Endodermal cell (in vitro differentiated cells): Measurements from ENCODE around the gene STAT1. TPM values are rescaled to one million over a fixed set of nuclear protein-coding genes. Genes with fewer than 3 reads are reported as not detected.

Experiments
- DNase-seq: peaks from one replicate; pipeline ENCODE4 v3.0.0-alpha.2; 2017
- H3K27ac ChIP-seq: 2 replicates; pipeline ENCODE4 v1.5.1; 2013; ENCODE audit warnings: mild to moderate bottlenecking, low read depth, low read length, moderate library complexity
- H3K27me3 ChIP-seq: 2 replicates; pipeline ENCODE4 v1.6.1; 2013; ENCODE audit warnings: mild to moderate bottlenecking, low read length, moderate library complexity; ENCODE audit not compliant: insufficient read depth, control insufficient read depth, poor library complexity, severe bottlenecking
- H3K36me3 ChIP-seq: 2 replicates; pipeline ENCODE4 v1.7.0; 2013; ENCODE audit warnings: mild to moderate bottlenecking, low read length, moderate library complexity; ENCODE audit not compliant: control insufficient read depth, insufficient read depth
- H3K4me1 ChIP-seq: one replicate; pipeline ENCODE4 v1.7.0; 2013; ENCODE audit warnings: low read length; ENCODE audit not compliant: control insufficient read depth, insufficient read depth
- H3K4me3 ChIP-seq: 2 replicates; pipeline ENCODE4 v1.5.1; 2013; ENCODE audit warnings: mild to moderate bottlenecking, low read length, moderate library complexity
- H3K9ac ChIP-seq: 2 replicates; pipeline ENCODE4 v1.6.1; 2013; ENCODE audit warnings: mild to moderate bottlenecking, low read length, moderate library complexity; ENCODE audit not compliant: poor library complexity, severe bottlenecking; ENCODE audit errors: extremely low read depth
- H3K9me3 ChIP-seq: 2 replicates; pipeline ENCODE4 v1.6.1; 2013; ENCODE audit warnings: mild to moderate bottlenecking, low read length, moderate library complexity; ENCODE audit not compliant: control insufficient read depth
- H3K27ac Mint-ChIP-seq: 2 replicates; pipeline ENCODE4 v1.8.0; 2020; ENCODE audit warnings: mixed read lengths
- H3K27me3 Mint-ChIP-seq: 2 replicates; pipeline ENCODE4 v1.8.0; 2021; ENCODE audit warnings: mild to moderate bottlenecking, mixed read lengths; ENCODE audit not compliant: insufficient read depth
- H3K36me3 Mint-ChIP-seq: 2 replicates; pipeline ENCODE4 v1.8.0; 2020; ENCODE audit warnings: low read depth, mixed read lengths
- H3K4me1 Mint-ChIP-seq: 2 replicates; pipeline ENCODE4 v1.8.0; 2020; ENCODE audit warnings: mixed read lengths
- H3K4me3 Mint-ChIP-seq: 2 replicates; pipeline ENCODE4 v1.8.0; 2020; ENCODE audit warnings: mild to moderate bottlenecking, moderate library complexity, mixed read lengths
- H3K9me3 Mint-ChIP-seq: 2 replicates; pipeline ENCODE4 v1.8.0; 2020; ENCODE audit warnings: mild to moderate bottlenecking, mixed read lengths
- WGBS, 2 experiments: methylation state at CpG; one replicate each; pipeline versions ENCODE4 v1.1.5 to v1.1.7; 2013; ENCODE audit warnings: missing lambda C conversion rate in 2 of 2, mixed read lengths in 1 of 2; ENCODE audit not compliant: insufficient coverage in 1 of 2, insufficient read length in 1 of 2; 5-methylcytosine and 5-hydroxymethylcytosine counted together
- total RNA-seq, 2 donors: library from RNA; stranded (reverse); fragmentation: NEBNext Ultra II Directional in 1 of 2; extraction: Animal tissue kit (Norgen Biotek cat#: 25700) in 1 of 2; gene quantifications; 2 replicates in 1 of 2; 3 replicates in 1 of 2; pipeline ENCODE4 v1.2.1, GENCODE V29; 2021
- TF ChIP-seq, protein P1 (sequence below): fragments of 200-600 bp; sonication (generic); conservative IDR thresholded peaks from 2 replicates; pipeline ENCODE4 v1.5.0; 2021; ENCODE audit warnings: antibody characterized with exemption, mild to moderate bottlenecking

STAT1 gene
- total RNA-seq, 2 donors from 2014 or later: 48.3 to 74.4 TPM

DNA sequence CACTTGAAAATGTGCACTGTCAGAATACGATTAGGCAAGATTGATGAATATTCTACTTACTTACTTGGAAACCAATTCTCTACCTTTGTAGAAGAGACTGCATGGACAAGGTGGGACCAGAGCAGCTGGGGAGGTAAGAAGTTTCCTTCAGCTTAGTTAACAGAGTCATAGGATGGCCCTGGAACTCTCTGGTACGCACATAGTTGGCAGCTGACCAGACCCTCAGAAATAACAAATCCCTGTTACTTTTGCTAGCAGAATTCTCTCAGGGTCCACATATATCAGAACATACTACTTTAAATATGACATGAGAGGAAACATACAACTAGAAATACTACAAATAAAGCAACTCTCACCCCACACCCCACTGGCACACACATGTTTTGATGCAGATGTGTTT, 24.8 kb upstream of the STAT1 start:
- 94 to 96% methylated on average over 2 of the region's 2 CpGs for WGBS, 2 experiments
- Histone ChIP-seq H3K9ac (no peak overlapping the region), H3K9me3 (no peaks in the 10 kb centered on the region), H3K27ac (no peak overlapping the region), H3K4me1 (peaks cover 15% of the 10 kb centered on the region), H3K27me3 (no peaks in the 10 kb centered on the region), H3K36me3 (no peaks in the 10 kb centered on the region), H3K4me3 (no peak overlapping the region)
- no peak for DNase-seq
- Mint-ChIP-seq H3K4me1 (peaks cover 27% of the 10 kb centered on the region), H3K4me3 (no peak overlapping the region), H3K36me3 (no peaks in the 10 kb centered on the region), H3K27me3 (no peaks in the 10 kb centered on the region), H3K9me3 (no peaks in the 10 kb centered on the region), H3K27ac (no peak overlapping the region)
- TF ChIP-seq, protein P1, sequence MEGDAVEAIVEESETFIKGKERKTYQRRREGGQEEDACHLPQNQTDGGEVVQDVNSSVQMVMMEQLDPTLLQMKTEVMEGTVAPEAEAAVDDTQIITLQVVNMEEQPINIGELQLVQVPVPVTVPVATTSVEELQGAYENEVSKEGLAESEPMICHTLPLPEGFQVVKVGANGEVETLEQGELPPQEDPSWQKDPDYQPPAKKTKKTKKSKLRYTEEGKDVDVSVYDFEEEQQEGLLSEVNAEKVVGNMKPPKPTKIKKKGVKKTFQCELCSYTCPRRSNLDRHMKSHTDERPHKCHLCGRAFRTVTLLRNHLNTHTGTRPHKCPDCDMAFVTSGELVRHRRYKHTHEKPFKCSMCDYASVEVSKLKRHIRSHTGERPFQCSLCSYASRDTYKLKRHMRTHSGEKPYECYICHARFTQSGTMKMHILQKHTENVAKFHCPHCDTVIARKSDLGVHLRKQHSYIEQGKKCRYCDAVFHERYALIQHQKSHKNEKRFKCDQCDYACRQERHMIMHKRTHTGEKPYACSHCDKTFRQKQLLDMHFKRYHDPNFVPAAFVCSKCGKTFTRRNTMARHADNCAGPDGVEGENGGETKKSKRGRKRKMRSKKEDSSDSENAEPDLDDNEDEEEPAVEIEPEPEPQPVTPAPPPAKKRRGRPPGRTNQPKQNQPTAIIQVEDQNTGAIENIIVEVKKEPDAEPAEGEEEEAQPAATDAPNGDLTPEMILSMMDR: no peak

DNA sequence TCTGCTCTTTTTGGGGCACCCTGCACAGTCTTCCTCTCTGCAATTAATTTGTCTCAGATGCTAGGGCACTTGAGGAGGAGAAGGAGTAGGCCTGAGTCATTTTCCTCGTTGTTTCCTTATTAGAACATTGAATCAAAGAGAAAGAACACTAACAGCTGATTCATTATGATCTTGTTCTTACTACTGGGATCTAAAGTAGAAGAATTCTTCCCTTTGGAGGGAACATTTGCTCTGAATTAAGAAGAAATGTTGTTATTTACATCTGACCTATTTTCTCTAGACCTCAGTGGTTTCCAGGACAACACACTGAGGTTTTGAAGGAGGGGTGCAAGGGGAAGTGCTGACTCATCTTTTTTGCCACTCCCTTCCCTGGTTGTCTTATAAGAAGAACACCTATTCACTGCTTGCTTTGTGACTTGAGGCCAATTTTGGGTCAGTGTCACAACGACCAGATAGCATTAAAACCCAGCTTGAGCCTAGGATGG, 24.3 kb upstream of the STAT1 start:
- Histone ChIP-seq H3K4me1 (peaks cover 15% of the 10 kb centered on the region), H3K9me3 (no peaks in the 10 kb centered on the region), H3K4me3 (no peak overlapping the region), H3K36me3 (no peaks in the 10 kb centered on the region), H3K27ac (no peak overlapping the region), H3K9ac (no peak overlapping the region), H3K27me3 (no peaks in the 10 kb centered on the region)
- Mint-ChIP-seq H3K4me1 (peaks cover 28% of the 10 kb centered on the region), H3K36me3 (no peaks in the 10 kb centered on the region), H3K4me3 (no peak overlapping the region), H3K27me3 (no peaks in the 10 kb centered on the region), H3K27ac (no peak overlapping the region), H3K9me3 (no peaks in the 10 kb centered on the region)
- WGBS, 2 experiments: 57 to 96% methylated on average over 1 to 2 of the region's 2 CpGs
- DNase-seq: no peak
- TF ChIP-seq, protein P1: no peak

DNA sequence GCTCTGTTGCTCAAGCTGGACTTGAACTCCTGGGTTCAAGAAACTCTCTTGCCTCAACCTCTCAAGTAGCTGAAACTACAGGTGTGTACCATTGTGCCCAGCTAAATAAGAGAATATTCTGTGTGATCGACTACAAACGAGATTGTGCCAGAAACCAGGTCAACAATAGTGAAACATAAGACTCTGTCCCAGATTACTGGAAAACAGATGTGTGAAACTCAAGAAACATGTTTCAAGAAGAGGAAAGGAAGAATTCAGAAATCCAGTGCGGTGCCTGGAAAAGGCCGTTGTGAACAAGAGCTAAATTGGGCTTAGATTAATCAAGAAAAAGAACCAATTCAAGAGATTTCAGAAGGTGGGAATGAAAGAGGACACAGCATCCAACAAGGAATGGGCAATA, 23.4 kb upstream of the STAT1 start:
- Mint-ChIP-seq H3K9me3 (no peaks in the 10 kb centered on the region), H3K27ac (no peak overlapping the region), H3K27me3 (no peaks in the 10 kb centered on the region), H3K4me3 (no peak overlapping the region), H3K4me1 (peaks cover 38% of the 10 kb centered on the region), H3K36me3 (no peaks in the 10 kb centered on the region)
- H3K36me3 ChIP-seq: no peaks in the 10 kb centered on the region
- H3K9me3 ChIP-seq: no peaks in the 10 kb centered on the region
- 94 to 100% methylated on average over 4 of the region's 4 CpGs for WGBS, 2 experiments
- no peak overlapping the region for H3K9ac ChIP-seq
- H3K4me3 ChIP-seq: no peak overlapping the region
- H3K4me1 ChIP-seq: peaks cover 18% of the 10 kb centered on the region
- no peak overlapping the region for H3K27ac ChIP-seq
- H3K27me3 ChIP-seq: no peaks in the 10 kb centered on the region
- no peak for DNase-seq
- TF ChIP-seq, protein P1: no peak
